HepG2 (cell line): ENCODE measurements around the gene GDF7. TPM values are rescaled to one million over a fixed set of nuclear protein-coding genes. Genes with fewer than 3 reads are reported as not detected.
A peak's percentile ranks its signal among the peaks of the same experiment; 100 is the strongest.

Source experiments
- ARNT2 ChIP-seq: sonication (generic); formaldehyde crosslinking; IDR thresholded peaks from 2 replicates; pipeline ENCODE4 v1.8.0; 2022; ENCODE audit warnings: mild to moderate bottlenecking, low read depth, missing genetic modification reagents, moderate library complexity
- CBFB ChIP-seq: sonication (generic); formaldehyde crosslinking; IDR thresholded peaks from 2 replicates; pipeline ENCODE4 v1.4.0; 2020; ENCODE audit warnings: missing genetic modification reagents
- CENPX ChIP-seq: sonication (generic); formaldehyde crosslinking; IDR thresholded peaks from 2 replicates; pipeline ENCODE4 v1.9.0; 2021; ENCODE audit warnings: mild to moderate bottlenecking, missing genetic modification reagents, moderate library complexity
- CREB1 ChIP-seq, 2 experiments: fragments of 450-650 bp in 1 of 2; IDR thresholded peaks; 2 replicates each; pipeline ENCODE4 v1.6.1; 2016 to 2017; ENCODE audit warnings: control low read depth in 1 of 2, mild to moderate bottlenecking in 1 of 2, missing compliant biosample characterization in 1 of 2, missing genetic modification characterization in 1 of 2
- DRAP1 ChIP-seq: IDR thresholded peaks from 2 replicates; pipeline ENCODE4 v1.6.1; 2016; ENCODE audit warnings: missing genetic modification reagents, missing compliant biosample characterization
- GATAD1 ChIP-seq: IDR thresholded peaks from 2 replicates; pipeline ENCODE4 v1.6.1; 2016; ENCODE audit warnings: missing genetic modification reagents, missing compliant biosample characterization
- HNRNPL ChIP-seq: fragments of 200-400 bp; formaldehyde crosslinking; IDR thresholded peaks from 2 replicates; pipeline ENCODE4 v1.6.1; 2017; ENCODE audit warnings: mild to moderate bottlenecking, low read depth, low read length
- HOXA7 ChIP-seq: sonication (generic); formaldehyde crosslinking; IDR thresholded peaks from 2 replicates; pipeline ENCODE4 v1.8.1; 2022; ENCODE audit warnings: mild to moderate bottlenecking, missing genetic modification reagents, moderate library complexity
- HOXD1 ChIP-seq: sonication (generic); formaldehyde crosslinking; IDR thresholded peaks from 2 replicates; pipeline ENCODE4 v1.5.0; 2020; ENCODE audit warnings: missing genetic modification reagents
- MXD3 ChIP-seq: IDR thresholded peaks from 2 replicates; pipeline ENCODE4 v1.6.1; 2016; ENCODE audit warnings: mild to moderate bottlenecking, missing biosample characterization, missing genetic modification reagents
- PTBP1 ChIP-seq: fragments of 200-400 bp; formaldehyde crosslinking; IDR thresholded peaks from 2 replicates; pipeline ENCODE4 v1.6.1; 2018; ENCODE audit warnings: low read length, low read depth; ENCODE audit not compliant: poor library complexity, severe bottlenecking
- RBFOX2 ChIP-seq: fragments of 200-400 bp; formaldehyde crosslinking; IDR thresholded peaks from 2 replicates; pipeline ENCODE4 v1.6.1; 2017; ENCODE audit warnings: low read depth, mild to moderate bottlenecking, low read length
- REPIN1 ChIP-seq: sonication (generic); formaldehyde crosslinking; IDR thresholded peaks from 2 replicates; pipeline ENCODE4 v1.8.0; 2022; ENCODE audit warnings: missing genetic modification reagents, low read depth, mild to moderate bottlenecking, borderline replicate concordance
- SP1 ChIP-seq, 2 experiments: fragments of 450-650 bp in 1 of 2; sonication (generic) in 1 of 2; formaldehyde crosslinking in 1 of 2; IDR thresholded peaks; 2 replicates each; pipeline versions ENCODE4 v1.4.0 to v1.6.1; 2016 to 2020; ENCODE audit warnings: missing genetic modification reagents in 1 of 2
- TBP ChIP-seq: sonication (generic); formaldehyde crosslinking; IDR thresholded peaks from 2 replicates; pipeline ENCODE4 v1.5.0; 2020; ENCODE audit warnings: missing genetic modification reagents
- TP53 ChIP-seq: sonication (generic); formaldehyde crosslinking; conservative IDR thresholded peaks from 2 replicates; pipeline ENCODE4 v1.4.0; 2020; ENCODE audit warnings: missing genetic modification reagents
- WIZ ChIP-seq: sonication (generic); formaldehyde crosslinking; IDR thresholded peaks from 2 replicates; pipeline ENCODE4 v1.5.1; 2020; ENCODE audit warnings: mild to moderate bottlenecking, missing genetic modification reagents
- ZBTB20 ChIP-seq: sonication (generic); formaldehyde crosslinking; IDR thresholded peaks from 2 replicates; pipeline ENCODE4 v1.8.1; 2023; ENCODE audit warnings: missing genetic modification reagents, low read depth, mild to moderate bottlenecking, borderline replicate concordance
- ZNF124 ChIP-seq: sonication (generic); formaldehyde crosslinking; IDR thresholded peaks from 2 replicates; pipeline ENCODE4 v1.4.0; 2020; ENCODE audit warnings: missing genetic modification reagents
- ZNF292 ChIP-seq: sonication (generic); formaldehyde crosslinking; IDR thresholded peaks from 2 replicates; pipeline ENCODE4 v1.8.1; 2022; ENCODE audit warnings: mild to moderate bottlenecking, low read depth, missing genetic modification reagents, borderline replicate concordance
- ZNF549 ChIP-seq: sonication (generic); formaldehyde crosslinking; IDR thresholded peaks from 2 replicates; pipeline ENCODE4 v1.5.0; 2020; ENCODE audit warnings: missing genetic modification reagents
- ZNF558 ChIP-seq: sonication (generic); formaldehyde crosslinking; IDR thresholded peaks from 2 replicates; pipeline ENCODE4 v1.9.0; 2022; ENCODE audit warnings: mild to moderate bottlenecking, missing genetic modification reagents, borderline replicate concordance
- ZNF776 ChIP-seq: sonication (generic); formaldehyde crosslinking; IDR thresholded peaks from 2 replicates; pipeline ENCODE4 v1.4.0; 2020; ENCODE audit warnings: mild to moderate bottlenecking, missing genetic modification reagents
- polyA plus RNA-seq, 8 experiments: library from polyadenylated mRNA; depleted of rRNA in 3 of 8; stranded (reverse) in 7 of 8; unstranded in 1 of 8; fragments of >200 nt; fragmentation: Illumina TruSeq in 4 of 8; extraction: Trizol in 4 of 8; gene quantifications; 2 replicates each; pipeline versions ENCODE4 v1.2.1 to v1.2.3, GENCODE V29; 2011 to 2016; ENCODE audit warnings: low read depth in 4 of 8, missing spikeins in 1 of 8, mixed read lengths in 1 of 8; ENCODE audit not compliant: insufficient read depth in 1 of 8
- total RNA-seq, 5 experiments: library from RNA; depleted of rRNA; stranded (reverse); fragments of >200 nt; fragmentation: Illumina TruSeq; extraction: Trizol; gene quantifications; 2 replicates each; pipeline ENCODE4 v1.2.3, GENCODE V29; 2016; ENCODE audit warnings: low read depth in 1 of 5
- TF ChIP-seq, protein P1 (sequence below): IDR thresholded peaks from 2 replicates; pipeline ENCODE4 v1.6.1; 2016; ENCODE audit warnings: low read depth, missing genetic modification reagents, missing compliant biosample characterization
- TF ChIP-seq, protein P2 (sequence below): sonication (generic); formaldehyde crosslinking; IDR thresholded peaks from 2 replicates; pipeline ENCODE4 v1.8.0; 2022; ENCODE audit warnings: mild to moderate bottlenecking, missing genetic modification reagents, moderate library complexity

The GDF7 gene
- total and polyA plus RNA-seq, 2 of the 13 experiments (the other 11 are each of a cell fraction or from before 2014, with no cell fraction given) = 1.6 to 15.0 TPM

DNA sequence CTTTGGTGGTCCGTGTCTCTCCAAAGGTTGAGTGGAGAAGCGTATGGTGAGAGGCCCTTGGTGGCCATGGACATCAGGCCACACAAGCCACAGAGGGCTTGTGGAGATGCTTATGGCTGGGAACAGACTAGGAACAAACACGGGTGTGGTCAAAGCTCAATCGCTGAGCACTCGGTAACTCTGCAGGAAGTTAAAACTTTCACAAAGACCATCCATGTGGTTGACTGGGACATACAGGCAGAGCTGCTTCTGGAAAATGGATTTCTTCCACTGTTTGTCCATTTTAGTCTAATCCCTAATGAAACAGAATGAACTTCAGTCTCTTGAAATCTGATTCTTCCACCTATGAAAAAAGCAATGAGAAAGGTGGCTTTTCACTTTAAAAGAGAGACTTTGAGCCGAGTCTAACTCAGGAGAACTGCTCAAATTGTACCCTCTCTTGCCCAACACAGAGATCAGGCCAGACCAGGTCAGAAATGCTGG is 17.7 kb downstream of the GDF7 start (continued):
- TF ChIP-seq ZBTB20 (CRISPR knock-in tag) (no peak), CENPX (CRISPR knock-in tag) (no peak), REPIN1 (CRISPR knock-in tag) (peak; percentile 50), SP1 (IDR thresholded peaks at IDR 0.05) (no peak), SP1 (CRISPR knock-in tag; IDR thresholded peaks at IDR 0.05) (no peak), WIZ (peak; percentile 75), TBP (CRISPR knock-in tag) (no peak), MXD3 (CRISPR knock-in tag) (no peak), RBFOX2 (no peak), TP53 (CRISPR knock-in tag) (no peak), ARNT2 (CRISPR knock-in tag) (no peak), ZNF776 (CRISPR knock-in tag) (no peak), PTBP1 (no peak), HOXD1 (CRISPR knock-in tag) (no peak), HNRNPL (no peak), DRAP1 (CRISPR knock-in tag) (0 out of 2 replicates have a peak, but pooled peaks have one; percentile 23), HOXA7 (no peak), ZNF124 (CRISPR knock-in tag) (peak; percentile 34; the same call in 1 of the 2 replicates), CREB1 (IDR thresholded peaks at IDR 0.05) (no peak), CREB1 (CRISPR knock-in tag; IDR thresholded peaks at IDR 0.05) (peak; percentile 56; the same call in 1 of the 2 replicates), GATAD1 (CRISPR knock-in tag) (no peak), CBFB (CRISPR knock-in tag) (no peak), ZNF558 (CRISPR knock-in tag) (no peak), ZNF549 (CRISPR knock-in tag) (no peak), ZNF292 (CRISPR knock-in tag) (peak; percentile 40; the same call in 1 of the 2 replicates)
- TF ChIP-seq, protein P1, sequence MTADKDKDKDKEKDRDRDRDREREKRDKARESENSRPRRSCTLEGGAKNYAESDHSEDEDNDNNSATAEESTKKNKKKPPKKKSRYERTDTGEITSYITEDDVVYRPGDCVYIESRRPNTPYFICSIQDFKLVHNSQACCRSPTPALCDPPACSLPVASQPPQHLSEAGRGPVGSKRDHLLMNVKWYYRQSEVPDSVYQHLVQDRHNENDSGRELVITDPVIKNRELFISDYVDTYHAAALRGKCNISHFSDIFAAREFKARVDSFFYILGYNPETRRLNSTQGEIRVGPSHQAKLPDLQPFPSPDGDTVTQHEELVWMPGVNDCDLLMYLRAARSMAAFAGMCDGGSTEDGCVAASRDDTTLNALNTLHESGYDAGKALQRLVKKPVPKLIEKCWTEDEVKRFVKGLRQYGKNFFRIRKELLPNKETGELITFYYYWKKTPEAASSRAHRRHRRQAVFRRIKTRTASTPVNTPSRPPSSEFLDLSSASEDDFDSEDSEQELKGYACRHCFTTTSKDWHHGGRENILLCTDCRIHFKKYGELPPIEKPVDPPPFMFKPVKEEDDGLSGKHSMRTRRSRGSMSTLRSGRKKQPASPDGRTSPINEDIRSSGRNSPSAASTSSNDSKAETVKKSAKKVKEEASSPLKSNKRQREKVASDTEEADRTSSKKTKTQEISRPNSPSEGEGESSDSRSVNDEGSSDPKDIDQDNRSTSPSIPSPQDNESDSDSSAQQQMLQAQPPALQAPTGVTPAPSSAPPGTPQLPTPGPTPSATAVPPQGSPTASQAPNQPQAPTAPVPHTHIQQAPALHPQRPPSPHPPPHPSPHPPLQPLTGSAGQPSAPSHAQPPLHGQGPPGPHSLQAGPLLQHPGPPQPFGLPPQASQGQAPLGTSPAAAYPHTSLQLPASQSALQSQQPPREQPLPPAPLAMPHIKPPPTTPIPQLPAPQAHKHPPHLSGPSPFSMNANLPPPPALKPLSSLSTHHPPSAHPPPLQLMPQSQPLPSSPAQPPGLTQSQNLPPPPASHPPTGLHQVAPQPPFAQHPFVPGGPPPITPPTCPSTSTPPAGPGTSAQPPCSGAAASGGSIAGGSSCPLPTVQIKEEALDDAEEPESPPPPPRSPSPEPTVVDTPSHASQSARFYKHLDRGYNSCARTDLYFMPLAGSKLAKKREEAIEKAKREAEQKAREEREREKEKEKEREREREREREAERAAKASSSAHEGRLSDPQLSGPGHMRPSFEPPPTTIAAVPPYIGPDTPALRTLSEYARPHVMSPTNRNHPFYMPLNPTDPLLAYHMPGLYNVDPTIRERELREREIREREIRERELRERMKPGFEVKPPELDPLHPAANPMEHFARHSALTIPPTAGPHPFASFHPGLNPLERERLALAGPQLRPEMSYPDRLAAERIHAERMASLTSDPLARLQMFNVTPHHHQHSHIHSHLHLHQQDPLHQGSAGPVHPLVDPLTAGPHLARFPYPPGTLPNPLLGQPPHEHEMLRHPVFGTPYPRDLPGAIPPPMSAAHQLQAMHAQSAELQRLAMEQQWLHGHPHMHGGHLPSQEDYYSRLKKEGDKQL (CRISPR knock-in tag) = no peak
- TF ChIP-seq, protein P2, sequence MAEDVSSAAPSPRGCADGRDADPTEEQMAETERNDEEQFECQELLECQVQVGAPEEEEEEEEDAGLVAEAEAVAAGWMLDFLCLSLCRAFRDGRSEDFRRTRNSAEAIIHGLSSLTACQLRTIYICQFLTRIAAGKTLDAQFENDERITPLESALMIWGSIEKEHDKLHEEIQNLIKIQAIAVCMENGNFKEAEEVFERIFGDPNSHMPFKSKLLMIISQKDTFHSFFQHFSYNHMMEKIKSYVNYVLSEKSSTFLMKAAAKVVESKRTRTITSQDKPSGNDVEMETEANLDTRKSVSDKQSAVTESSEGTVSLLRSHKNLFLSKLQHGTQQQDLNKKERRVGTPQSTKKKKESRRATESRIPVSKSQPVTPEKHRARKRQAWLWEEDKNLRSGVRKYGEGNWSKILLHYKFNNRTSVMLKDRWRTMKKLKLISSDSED = no peak
